Sigmoid colon (tissue), 4 donors: Measurements from ENCODE around the gene GABRB3.

ENCODE experiments used
- EP300 ChIP-seq, 4 donors: sonication (generic); formaldehyde crosslinking; IDR thresholded peaks; one replicate each; pipeline ENCODE4 v1.6.1; 2017; ENCODE audit warnings: antibody characterized with exemption in 4 of 4
- POLR2A ChIP-seq, 2 donors: fragments of 450-650 bp; IDR thresholded peaks; one replicate each; pipeline ENCODE4 v1.6.1; 2016; ENCODE audit warnings: antibody characterized with exemption in 2 of 2, mild to moderate bottlenecking in 2 of 2, moderate library complexity in 2 of 2
- POLR2AphosphoS5 ChIP-seq, 4 donors: sonication (generic); formaldehyde crosslinking; IDR thresholded peaks; one replicate each; pipeline ENCODE4 v1.6.1; 2017; ENCODE audit warnings: antibody characterized with exemption in 4 of 4
- TF ChIP-seq, protein P1 (sequence below), 4 experiments: fragments of 450-650 bp in 3 of 4; fragments of 200-600 bp in 1 of 4; IDR thresholded peaks; one replicate each; pipeline ENCODE4 v1.5.1; 2016 to 2019; ENCODE audit warnings: antibody characterized with exemption in 4 of 4, mild to moderate bottlenecking in 3 of 4, moderate library complexity in 2 of 4

GRCh38 chr15:26772154-26773066, at the start of gene GABRB3:
- TF ChIP-seq, protein P1, sequence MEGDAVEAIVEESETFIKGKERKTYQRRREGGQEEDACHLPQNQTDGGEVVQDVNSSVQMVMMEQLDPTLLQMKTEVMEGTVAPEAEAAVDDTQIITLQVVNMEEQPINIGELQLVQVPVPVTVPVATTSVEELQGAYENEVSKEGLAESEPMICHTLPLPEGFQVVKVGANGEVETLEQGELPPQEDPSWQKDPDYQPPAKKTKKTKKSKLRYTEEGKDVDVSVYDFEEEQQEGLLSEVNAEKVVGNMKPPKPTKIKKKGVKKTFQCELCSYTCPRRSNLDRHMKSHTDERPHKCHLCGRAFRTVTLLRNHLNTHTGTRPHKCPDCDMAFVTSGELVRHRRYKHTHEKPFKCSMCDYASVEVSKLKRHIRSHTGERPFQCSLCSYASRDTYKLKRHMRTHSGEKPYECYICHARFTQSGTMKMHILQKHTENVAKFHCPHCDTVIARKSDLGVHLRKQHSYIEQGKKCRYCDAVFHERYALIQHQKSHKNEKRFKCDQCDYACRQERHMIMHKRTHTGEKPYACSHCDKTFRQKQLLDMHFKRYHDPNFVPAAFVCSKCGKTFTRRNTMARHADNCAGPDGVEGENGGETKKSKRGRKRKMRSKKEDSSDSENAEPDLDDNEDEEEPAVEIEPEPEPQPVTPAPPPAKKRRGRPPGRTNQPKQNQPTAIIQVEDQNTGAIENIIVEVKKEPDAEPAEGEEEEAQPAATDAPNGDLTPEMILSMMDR (IDR thresholded peaks at IDR 0.05), result no peak
- no peak for TF ChIP-seq POLR2A (IDR thresholded peaks at IDR 0.05)
- TF ChIP-seq POLR2AphosphoS5 (IDR thresholded peaks at IDR 0.05), result no peak
- no peak for TF ChIP-seq EP300 (IDR thresholded peaks at IDR 0.05)
